SK-N-SH treated with all-trans-retinoic acid at 6 μM for 48 hours (cell line): ENCODE measurements around the gene BSPRY.

Experiments used
- ATAC-seq: fragments of 200-7000 bp; cut with Tn5 transposase; 3 replicates; pipeline ENCODE4 v1.9.1; 2020; ENCODE audit warnings: mild to moderate bottlenecking, moderate library complexity
- ARNTL ChIP-seq: fragments of 450-650 bp; formaldehyde crosslinking; IDR thresholded peaks from 2 replicates; pipeline ENCODE4 v1.5.0; 2020; ENCODE audit warnings: low read depth, mild to moderate bottlenecking, moderate library complexity, borderline replicate concordance
- BACH2 ChIP-seq: fragments of 250-450 bp; sonication (Bioruptor Pico); IDR thresholded peaks from 2 replicates; pipeline ENCODE4 v1.9.0; 2021; ENCODE audit warnings: mild to moderate bottlenecking, borderline replicate concordance
- CSDC2 ChIP-seq: fragments of 250-450 bp; sonication (Bioruptor Pico); IDR thresholded peaks from 2 replicates; pipeline ENCODE4 v1.5.0; 2020; ENCODE audit warnings: mild to moderate bottlenecking, moderate library complexity
- ESRRG ChIP-seq: fragments of 250-450 bp; sonication (Bioruptor Pico); IDR thresholded peaks from 2 replicates; pipeline ENCODE4 v1.6.1; 2021; ENCODE audit warnings: mild to moderate bottlenecking
- GLIS3 ChIP-seq: fragments of 250-450 bp; sonication (Bioruptor Pico); IDR thresholded peaks from 2 replicates; pipeline ENCODE4 v1.5.0; 2020; ENCODE audit warnings: mild to moderate bottlenecking, moderate library complexity
- ISL1 ChIP-seq: fragments of 250-450 bp; sonication (Bioruptor Pico); IDR thresholded peaks from 2 replicates; pipeline ENCODE4 v2.1.2; 2022; ENCODE audit warnings: mild to moderate bottlenecking, moderate library complexity
- OSR1 ChIP-seq: fragments of 250-450 bp; sonication (Bioruptor Pico); IDR thresholded peaks from 2 replicates; pipeline ENCODE4 v1.8.0; 2022; ENCODE audit warnings: moderate library complexity, mild to moderate bottlenecking, inconsistent platforms
- PPARA ChIP-seq: fragments of 250-450 bp; sonication (Bioruptor Pico); IDR thresholded peaks from 2 replicates; pipeline ENCODE4 v1.5.0; 2020; ENCODE audit warnings: mild to moderate bottlenecking, borderline replicate concordance
- RARB ChIP-seq: fragments of 250-450 bp; sonication (Bioruptor Pico); IDR thresholded peaks from 2 replicates; pipeline ENCODE4 v1.8.0; 2021; ENCODE audit warnings: mild to moderate bottlenecking, moderate library complexity
- SNAI2 ChIP-seq: fragments of 250-450 bp; sonication (Bioruptor Pico); IDR thresholded peaks from 2 replicates; pipeline ENCODE4 v1.5.0; 2020; ENCODE audit warnings: mild to moderate bottlenecking, moderate library complexity
- TCF4 ChIP-seq: fragments of 250-450 bp; sonication (Bioruptor Pico); IDR thresholded peaks from 2 replicates; pipeline ENCODE4 v1.8.0; 2021; ENCODE audit warnings: mild to moderate bottlenecking, moderate library complexity, borderline replicate concordance
- TOX ChIP-seq: fragments of 250-450 bp; sonication (Bioruptor Pico); IDR thresholded peaks from 2 replicates; pipeline ENCODE4 v1.8.0; 2021; ENCODE audit warnings: mild to moderate bottlenecking, moderate library complexity, borderline replicate concordance
- ZC3H10 ChIP-seq: fragments of 250-450 bp; sonication (Bioruptor Pico); IDR thresholded peaks from 2 replicates; pipeline ENCODE4 v1.5.1; 2021; ENCODE audit warnings: mild to moderate bottlenecking, moderate library complexity
- ZFP3 ChIP-seq: fragments of 250-450 bp; sonication (Bioruptor Pico); IDR thresholded peaks from 2 replicates; pipeline ENCODE4 v1.5.0; 2020; ENCODE audit warnings: mild to moderate bottlenecking, moderate library complexity
- ZFP30 ChIP-seq: fragments of 450-650 bp; formaldehyde crosslinking; IDR thresholded peaks from 2 replicates; pipeline ENCODE4 v1.5.0; 2022; ENCODE audit warnings: mild to moderate bottlenecking, moderate library complexity
- ZNF565 ChIP-seq: fragments of 450-650 bp; formaldehyde crosslinking; conservative IDR thresholded peaks from 2 replicates; pipeline ENCODE4 v1.5.0; 2020; ENCODE audit warnings: low read depth, mild to moderate bottlenecking, moderate library complexity
- ZNF70 ChIP-seq: fragments of 450-650 bp; formaldehyde crosslinking; IDR thresholded peaks from 2 replicates; pipeline ENCODE4 v1.5.0; 2020; ENCODE audit warnings: mild to moderate bottlenecking, moderate library complexity
- ZNF8 ChIP-seq: fragments of 450-650 bp; formaldehyde crosslinking; IDR thresholded peaks from 2 replicates; pipeline ENCODE4 v1.5.0; 2020; ENCODE audit warnings: mild to moderate bottlenecking, moderate library complexity
- TF ChIP-seq, protein P1 (sequence below): fragments of 250-450 bp; sonication (Bioruptor Pico); IDR thresholded peaks from 2 replicates; pipeline ENCODE4 v1.5.0; 2020; ENCODE audit warnings: mild to moderate bottlenecking, moderate library complexity
- TF ChIP-seq, protein P2 (sequence below): fragments of 250-450 bp; sonication (Bioruptor Pico); IDR thresholded peaks from 2 replicates; pipeline ENCODE4 v1.5.1; 2021; ENCODE audit warnings: mild to moderate bottlenecking, moderate library complexity
- TF ChIP-seq, protein P3 (sequence below): fragments of 250-450 bp; sonication (Bioruptor Pico); IDR thresholded peaks from 2 replicates; pipeline ENCODE4 v1.8.0; 2020; ENCODE audit warnings: mild to moderate bottlenecking, moderate library complexity, borderline replicate concordance
- TF ChIP-seq, protein P4 (sequence below): fragments of 250-450 bp; sonication (Bioruptor Pico); IDR thresholded peaks from 2 replicates; pipeline ENCODE4 v1.5.1; 2020; ENCODE audit warnings: low read depth, mild to moderate bottlenecking, moderate library complexity

Gene BSPRY

DNA sequence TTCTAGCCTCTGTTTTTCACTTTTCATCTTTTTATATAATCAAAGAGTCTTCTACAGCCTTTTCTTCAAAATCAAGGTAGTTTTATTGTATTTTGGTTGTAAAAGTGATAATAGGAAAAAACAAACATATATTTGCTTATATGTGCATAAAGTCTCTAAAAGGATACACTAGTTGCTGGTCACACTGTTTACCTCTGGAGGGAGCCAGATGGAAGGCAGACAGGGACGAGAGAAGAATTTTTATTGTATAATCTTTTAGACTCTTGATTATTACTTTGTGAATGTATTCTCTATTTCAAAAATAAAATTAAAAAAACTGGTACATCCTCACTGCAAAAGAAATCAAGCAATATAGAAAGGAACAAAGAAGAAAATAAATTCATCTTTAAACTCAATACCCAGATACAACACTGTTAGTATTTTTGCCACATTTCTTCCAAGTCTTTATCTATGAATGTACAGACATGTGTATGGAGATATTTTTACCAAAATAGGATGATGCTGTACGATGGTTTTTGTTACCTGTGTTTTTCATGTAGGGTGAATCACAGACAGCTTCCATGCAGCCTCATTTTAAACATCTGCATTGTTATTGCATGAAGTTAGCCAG, 40.0 kb upstream of the BSPRY start:
- ATAC-seq: peak; percentile 86
- TF ChIP-seq ZNF70 (no peak), ZFP30 (no peak)

DNA sequence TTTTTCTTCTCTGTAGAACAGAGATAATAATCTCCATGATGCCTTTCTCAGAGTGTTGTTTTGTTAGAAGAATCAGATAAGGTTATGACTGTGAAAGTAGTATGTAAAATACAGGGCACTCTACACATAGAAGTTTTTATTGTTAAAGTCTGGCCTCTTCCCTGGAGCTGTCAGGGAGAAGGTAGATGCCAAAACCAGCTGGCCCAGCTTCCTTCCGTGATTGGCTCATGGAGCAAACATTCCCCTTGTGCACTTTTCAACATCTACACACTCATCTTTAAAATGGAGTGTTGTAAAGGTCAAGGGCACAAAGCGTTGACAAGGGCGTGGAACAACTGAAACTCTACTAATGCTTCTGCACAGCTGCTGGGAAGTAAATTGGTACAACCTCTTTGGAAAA, 38.8 kb upstream of the BSPRY start:
- no peak for ATAC-seq
- no peak for TF ChIP-seq PPARA (CRISPR knock-in tag)
- no peak for TF ChIP-seq ZC3H10 (CRISPR knock-in tag)
- TF ChIP-seq, protein P1, sequence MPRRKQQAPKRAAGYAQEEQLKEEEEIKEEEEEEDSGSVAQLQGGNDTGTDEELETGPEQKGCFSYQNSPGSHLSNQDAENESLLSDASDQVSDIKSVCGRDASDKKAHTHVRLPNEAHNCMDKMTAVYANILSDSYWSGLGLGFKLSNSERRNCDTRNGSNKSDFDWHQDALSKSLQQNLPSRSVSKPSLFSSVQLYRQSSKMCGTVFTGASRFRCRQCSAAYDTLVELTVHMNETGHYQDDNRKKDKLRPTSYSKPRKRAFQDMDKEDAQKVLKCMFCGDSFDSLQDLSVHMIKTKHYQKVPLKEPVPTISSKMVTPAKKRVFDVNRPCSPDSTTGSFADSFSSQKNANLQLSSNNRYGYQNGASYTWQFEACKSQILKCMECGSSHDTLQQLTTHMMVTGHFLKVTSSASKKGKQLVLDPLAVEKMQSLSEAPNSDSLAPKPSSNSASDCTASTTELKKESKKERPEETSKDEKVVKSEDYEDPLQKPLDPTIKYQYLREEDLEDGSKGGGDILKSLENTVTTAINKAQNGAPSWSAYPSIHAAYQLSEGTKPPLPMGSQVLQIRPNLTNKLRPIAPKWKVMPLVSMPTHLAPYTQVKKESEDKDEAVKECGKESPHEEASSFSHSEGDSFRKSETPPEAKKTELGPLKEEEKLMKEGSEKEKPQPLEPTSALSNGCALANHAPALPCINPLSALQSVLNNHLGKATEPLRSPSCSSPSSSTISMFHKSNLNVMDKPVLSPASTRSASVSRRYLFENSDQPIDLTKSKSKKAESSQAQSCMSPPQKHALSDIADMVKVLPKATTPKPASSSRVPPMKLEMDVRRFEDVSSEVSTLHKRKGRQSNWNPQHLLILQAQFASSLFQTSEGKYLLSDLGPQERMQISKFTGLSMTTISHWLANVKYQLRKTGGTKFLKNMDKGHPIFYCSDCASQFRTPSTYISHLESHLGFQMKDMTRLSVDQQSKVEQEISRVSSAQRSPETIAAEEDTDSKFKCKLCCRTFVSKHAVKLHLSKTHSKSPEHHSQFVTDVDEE (CRISPR knock-in tag): no peak
- TF ChIP-seq TCF4 (CRISPR knock-in tag): no peak
- no peak for TF ChIP-seq ZFP3 (CRISPR knock-in tag)
- no peak for TF ChIP-seq ISL1 (CRISPR knock-in tag)

DNA sequence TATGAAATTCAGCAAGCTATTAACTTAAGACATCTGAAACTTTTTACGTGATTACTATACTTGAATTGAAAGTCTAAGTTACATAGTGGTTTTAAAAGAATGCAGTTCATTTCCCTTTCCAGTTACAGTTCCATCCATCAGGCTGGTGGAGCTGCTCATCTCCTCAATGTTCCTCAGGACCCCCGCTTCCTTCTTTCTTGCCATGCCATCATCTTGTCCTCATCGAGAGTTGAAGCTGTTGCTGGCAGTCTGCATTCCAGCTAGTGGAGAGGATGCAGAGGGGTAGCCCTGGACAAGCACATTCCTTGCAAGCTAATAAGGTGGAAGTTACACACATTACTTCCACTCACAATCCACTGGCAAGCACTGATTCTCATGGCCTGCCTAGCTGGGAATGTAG, 37.4 kb upstream of the BSPRY start:
- peak; percentile 60 for ATAC-seq

More for the DNA sequence above, 37.4 kb upstream of the BSPRY start:
- TF ChIP-seq, protein P1 (CRISPR knock-in tag): no peak
- no peak for TF ChIP-seq TCF4 (CRISPR knock-in tag)
- no peak for TF ChIP-seq ZNF8 (CRISPR knock-in tag)
- no peak for TF ChIP-seq RARB (CRISPR knock-in tag)
- no peak for TF ChIP-seq BACH2 (CRISPR knock-in tag)
- TF ChIP-seq, protein P2, sequence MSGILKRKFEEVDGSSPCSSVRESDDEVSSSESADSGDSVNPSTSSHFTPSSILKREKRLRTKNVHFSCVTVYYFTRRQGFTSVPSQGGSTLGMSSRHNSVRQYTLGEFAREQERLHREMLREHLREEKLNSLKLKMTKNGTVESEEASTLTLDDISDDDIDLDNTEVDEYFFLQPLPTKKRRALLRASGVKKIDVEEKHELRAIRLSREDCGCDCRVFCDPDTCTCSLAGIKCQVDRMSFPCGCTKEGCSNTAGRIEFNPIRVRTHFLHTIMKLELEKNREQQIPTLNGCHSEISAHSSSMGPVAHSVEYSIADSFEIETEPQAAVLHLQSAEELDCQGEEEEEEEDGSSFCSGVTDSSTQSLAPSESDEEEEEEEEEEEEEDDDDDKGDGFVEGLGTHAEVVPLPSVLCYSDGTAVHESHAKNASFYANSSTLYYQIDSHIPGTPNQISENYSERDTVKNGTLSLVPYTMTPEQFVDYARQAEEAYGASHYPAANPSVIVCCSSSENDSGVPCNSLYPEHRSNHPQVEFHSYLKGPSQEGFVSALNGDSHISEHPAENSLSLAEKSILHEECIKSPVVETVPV: no peak
- TF ChIP-seq SNAI2: no peak
- TF ChIP-seq ZNF70: no peak
- TF ChIP-seq OSR1: no peak
- TF ChIP-seq, protein P3, sequence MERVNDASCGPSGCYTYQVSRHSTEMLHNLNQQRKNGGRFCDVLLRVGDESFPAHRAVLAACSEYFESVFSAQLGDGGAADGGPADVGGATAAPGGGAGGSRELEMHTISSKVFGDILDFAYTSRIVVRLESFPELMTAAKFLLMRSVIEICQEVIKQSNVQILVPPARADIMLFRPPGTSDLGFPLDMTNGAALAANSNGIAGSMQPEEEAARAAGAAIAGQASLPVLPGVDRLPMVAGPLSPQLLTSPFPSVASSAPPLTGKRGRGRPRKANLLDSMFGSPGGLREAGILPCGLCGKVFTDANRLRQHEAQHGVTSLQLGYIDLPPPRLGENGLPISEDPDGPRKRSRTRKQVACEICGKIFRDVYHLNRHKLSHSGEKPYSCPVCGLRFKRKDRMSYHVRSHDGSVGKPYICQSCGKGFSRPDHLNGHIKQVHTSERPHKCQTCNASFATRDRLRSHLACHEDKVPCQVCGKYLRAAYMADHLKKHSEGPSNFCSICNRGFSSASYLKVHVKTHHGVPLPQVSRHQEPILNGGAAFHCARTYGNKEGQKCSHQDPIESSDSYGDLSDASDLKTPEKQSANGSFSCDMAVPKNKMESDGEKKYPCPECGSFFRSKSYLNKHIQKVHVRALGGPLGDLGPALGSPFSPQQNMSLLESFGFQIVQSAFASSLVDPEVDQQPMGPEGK (CRISPR knock-in tag): no peak
- no peak for TF ChIP-seq ESRRG (CRISPR knock-in tag)
- TF ChIP-seq ZNF565: no peak
- no peak for TF ChIP-seq ZC3H10 (CRISPR knock-in tag)
- TF ChIP-seq CSDC2: no peak
- TF ChIP-seq TOX (CRISPR knock-in tag): no peak
- no peak for TF ChIP-seq GLIS3 (CRISPR knock-in tag)
- no peak for TF ChIP-seq ARNTL (CRISPR knock-in tag)
- TF ChIP-seq ZFP30: no peak
- no peak for TF ChIP-seq ZFP3 (CRISPR knock-in tag)
- TF ChIP-seq, protein P4, sequence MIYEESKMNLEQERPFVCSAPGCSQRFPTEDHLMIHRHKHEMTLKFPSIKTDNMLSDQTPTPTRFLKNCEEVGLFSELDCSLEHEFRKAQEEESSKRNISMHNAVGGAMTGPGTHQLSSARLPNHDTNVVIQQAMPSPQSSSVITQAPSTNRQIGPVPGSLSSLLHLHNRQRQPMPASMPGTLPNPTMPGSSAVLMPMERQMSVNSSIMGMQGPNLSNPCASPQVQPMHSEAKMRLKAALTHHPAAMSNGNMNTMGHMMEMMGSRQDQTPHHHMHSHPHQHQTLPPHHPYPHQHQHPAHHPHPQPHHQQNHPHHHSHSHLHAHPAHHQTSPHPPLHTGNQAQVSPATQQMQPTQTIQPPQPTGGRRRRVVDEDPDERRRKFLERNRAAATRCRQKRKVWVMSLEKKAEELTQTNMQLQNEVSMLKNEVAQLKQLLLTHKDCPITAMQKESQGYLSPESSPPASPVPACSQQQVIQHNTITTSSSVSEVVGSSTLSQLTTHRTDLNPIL (CRISPR knock-in tag): no peak
